H1 (cell line): Measurements from ENCODE around the gene YIF1B. TPM values are rescaled to one million over a fixed set of nuclear protein-coding genes. Genes with fewer than 3 reads are reported as not detected.

Experiments
- CTCF ChIA-PET: fragments of 300-600 bp; sonication (Branson Sonifier 250); formaldehyde crosslinking; loops from one replicate; lab custom pipeline; 2021; ENCODE audit not compliant: partially characterized antibody; lab: Charles Lee
- POLR2A ChIA-PET: fragments of 300-600 bp; sonication (Branson Sonifier 250); formaldehyde crosslinking; loops from one replicate; lab custom pipeline; 2021; ENCODE audit warnings: inconsistent platforms; ENCODE audit not compliant: partially characterized antibody; lab: Charles Lee
- DNase-seq, 2 experiments: peaks; one replicate each; pipeline versions ENCODE4 v3.0.0 to v3.0.0-alpha.2; 2010 to 2022; ENCODE audit warnings: low spot score in 2 of 2, low read depth in 1 of 2, mixed read lengths in 1 of 2
- FAIRE-seq: peaks from 2 replicates; lab custom pipeline; 2011; peaks lifted over from hg19 to GRCh38; lab: Jason Lieb, UNC
- H2AFZ ChIP-seq: 2 replicates; pipeline ENCODE4 v1.8.1; 2012; ENCODE audit warnings: low read length, inconsistent platforms
- H2AK5ac ChIP-seq: 2 replicates; pipeline ENCODE4 v1.6.1; 2013; ENCODE audit warnings: low read depth, low read length
- H2BK120ac ChIP-seq: replicated peaks from 2 replicates; pipeline ENCODE3; 2013; ENCODE audit warnings: low read depth, low read length, inconsistent platforms
- H2BK12ac ChIP-seq: 2 replicates; pipeline ENCODE4 v1.6.1; 2013; ENCODE audit warnings: low read depth, low read length
- H2BK15ac ChIP-seq: 2 replicates; pipeline ENCODE4 v1.6.1; 2013; ENCODE audit warnings: low read length
- H2BK20ac ChIP-seq: 2 replicates; pipeline ENCODE4 v1.6.1; 2013; ENCODE audit warnings: low read length
- H2BK5ac ChIP-seq: 2 replicates; pipeline ENCODE4 v1.6.1; 2013; ENCODE audit warnings: low read depth, low read length
- H3K14ac ChIP-seq: 2 replicates; pipeline ENCODE4 v1.6.1; 2013; ENCODE audit warnings: inconsistent platforms; ENCODE audit not compliant: insufficient read length
- H3K18ac ChIP-seq: 2 replicates; pipeline ENCODE4 v1.6.1; 2013; ENCODE audit warnings: low read length; ENCODE audit errors: extremely low read depth
- H3K23ac ChIP-seq: 2 replicates; pipeline ENCODE4 v1.6.1; 2013; ENCODE audit warnings: inconsistent platforms; ENCODE audit not compliant: insufficient read length
- H3K23me2 ChIP-seq: 2 replicates; pipeline ENCODE4 v1.6.1; 2013; ENCODE audit warnings: low read depth, low read length
- H3K27ac ChIP-seq: 2 replicates; pipeline ENCODE4 v1.6.1; 2011; ENCODE audit warnings: low read depth, low read length, inconsistent platforms
- H3K27me3 ChIP-seq, 4 experiments: replicated peaks in 1 of 4; 1 replicate in 1 of 4; 2 replicates in 3 of 4; pipeline versions ENCODE4 v1.6.1 to v1.8.1; 2011 to 2013; ENCODE audit warnings: low read length in 3 of 4, mild to moderate bottlenecking in 3 of 4, inconsistent platforms in 2 of 4, mixed read lengths in 2 of 4, moderate library complexity in 1 of 4; ENCODE audit not compliant: control insufficient read depth in 3 of 4, insufficient read depth in 3 of 4; ENCODE audit errors: extremely low read depth in 1 of 4
- H3K36me3 ChIP-seq, 4 experiments: 2 replicates each; pipeline versions ENCODE4 v1.6.1 to v1.8.1; 2011 to 2013; ENCODE audit warnings: mild to moderate bottlenecking in 4 of 4, low read length in 3 of 4, moderate library complexity in 2 of 4, control low read depth in 1 of 4, inconsistent platforms in 1 of 4; ENCODE audit not compliant: insufficient read depth in 4 of 4, control insufficient read depth in 2 of 4
- H3K4ac ChIP-seq: replicated peaks from 2 replicates; pipeline ENCODE3; 2013; ENCODE audit warnings: low read length, low read depth, mixed read lengths, inconsistent platforms; ENCODE audit not compliant: insufficient read length
- H3K4me1 ChIP-seq, 4 experiments: replicated peaks in 1 of 4; 1 replicate in 1 of 4; 2 replicates in 3 of 4; pipeline versions ENCODE4 v1.6.1 to v1.8.1; 2011 to 2013; ENCODE audit warnings: low read length in 3 of 4, inconsistent platforms in 2 of 4, mixed read lengths in 1 of 4; ENCODE audit not compliant: insufficient read depth in 4 of 4, control insufficient read depth in 3 of 4
- H3K4me2 ChIP-seq, 2 experiments: 2 replicates each; pipeline versions ENCODE4 v1.6.1 to v1.8.1; 2011 to 2013; ENCODE audit warnings: low read depth in 2 of 2, low read length in 2 of 2, control low read depth in 1 of 2, inconsistent platforms in 1 of 2, mild to moderate bottlenecking in 1 of 2; ENCODE audit not compliant: insufficient read depth in 1 of 2
- H3K4me3 ChIP-seq, 4 experiments: fragments of 200-600, 300-600 bp in 1 of 4; sonication (generic), shearing (Covaris generic), sonication (Bioruptor Twin) in 1 of 4; 2 replicates each; pipeline versions ENCODE4 v1.5.1 to v1.8.1; 2011 to 2016; ENCODE audit warnings: low read length in 4 of 4, low read depth in 3 of 4, control low read depth in 2 of 4, inconsistent platforms in 2 of 4, mild to moderate bottlenecking in 2 of 4, mixed read lengths in 1 of 4, moderate library complexity in 1 of 4; ENCODE audit not compliant: insufficient read depth in 2 of 4; ENCODE audit errors: extremely low read depth in 1 of 4
- H3K56ac ChIP-seq: replicated peaks from 2 replicates; pipeline ENCODE3; 2013; ENCODE audit warnings: low read depth, mild to moderate bottlenecking, mixed read lengths, low read length, inconsistent platforms; ENCODE audit not compliant: insufficient read length
- H3K79me1 ChIP-seq: 2 replicates; pipeline ENCODE4 v1.6.1; 2013; ENCODE audit warnings: low read depth, low read length, control low read depth
- H3K79me2 ChIP-seq, 2 experiments: 2 replicates each; pipeline versions ENCODE4 v1.6.1 to v1.8.1; 2012 to 2013; ENCODE audit warnings: low read length in 2 of 2, mild to moderate bottlenecking in 2 of 2, inconsistent platforms in 1 of 2; ENCODE audit not compliant: insufficient read depth in 2 of 2, control insufficient read depth in 1 of 2
- H3K9ac ChIP-seq, 4 experiments: replicated peaks in 1 of 4; 1 replicate in 1 of 4; 2 replicates in 3 of 4; pipeline versions ENCODE4 v1.6.1 to v1.8.1; 2011 to 2013; ENCODE audit warnings: low read depth in 3 of 4, low read length in 3 of 4, control low read depth in 2 of 4, mild to moderate bottlenecking in 2 of 4, moderate library complexity in 2 of 4, inconsistent platforms in 1 of 4; ENCODE audit errors: extremely low read depth in 1 of 4
- H3K9me3 ChIP-seq, 2 experiments: 2 replicates each; pipeline versions ENCODE4 v1.6.1 to v1.8.1; 2012 to 2013; ENCODE audit warnings: mild to moderate bottlenecking in 2 of 2, moderate library complexity in 2 of 2, control low read depth in 1 of 2, inconsistent platforms in 1 of 2, low read depth in 1 of 2, low read length in 1 of 2, mixed read lengths in 1 of 2; ENCODE audit not compliant: insufficient read depth in 2 of 2
- H4K20me1 ChIP-seq, 2 experiments: replicated peaks in 1 of 2; 2 replicates each; pipeline versions ENCODE3 to v1.8.1; 2011 to 2013; ENCODE audit warnings: inconsistent platforms in 2 of 2, low read length in 2 of 2, mild to moderate bottlenecking in 1 of 2; ENCODE audit not compliant: insufficient read depth in 2 of 2, control insufficient read depth in 1 of 2
- H4K5ac ChIP-seq: 2 replicates; pipeline ENCODE4 v1.6.1; 2013; ENCODE audit warnings: low read length, low read depth, mixed read lengths, inconsistent platforms; ENCODE audit not compliant: insufficient read length
- H4K8ac ChIP-seq: 2 replicates; pipeline ENCODE4 v1.8.0; 2013; ENCODE audit warnings: mild to moderate bottlenecking, moderate library complexity, low read length, inconsistent platforms; ENCODE audit not compliant: insufficient read depth; ENCODE audit errors: extremely low read depth
- H4K91ac ChIP-seq: replicated peaks from 2 replicates; pipeline ENCODE3; 2013; ENCODE audit warnings: low read length, mixed read lengths, inconsistent platforms; ENCODE audit not compliant: insufficient read length
- ASH2L ChIP-seq: fragments of 200-600, 300-600 bp; sonication (generic); IDR thresholded peaks from one replicate; pipeline ENCODE4 v1.7.1; 2017; ENCODE audit warnings: low read length
- BCL11A ChIP-seq, 2 experiments: IDR thresholded peaks; one replicate each; pipeline ENCODE4 v1.6.1; 2011; ENCODE audit warnings: low read depth in 2 of 2, low read length in 2 of 2, mild to moderate bottlenecking in 2 of 2
- CREB1 ChIP-seq: IDR thresholded peaks from 2 replicates; pipeline ENCODE4 v1.6.1; 2012; ENCODE audit warnings: inconsistent platforms
- EGR1 ChIP-seq: IDR thresholded peaks from 2 replicates; pipeline ENCODE4 v1.6.1; 2011; ENCODE audit warnings: low read depth, low read length, borderline replicate concordance
- EZH2 ChIP-seq: fragments of 200-600 bp; sonication (generic); IDR thresholded peaks from 2 replicates; pipeline ENCODE4 v1.7.1; 2012; ENCODE audit warnings: low read depth, mild to moderate bottlenecking, moderate library complexity, low read length, inconsistent platforms; ENCODE audit not compliant: severe bottlenecking
- HDAC6 ChIP-seq: IDR thresholded peaks from one replicate; pipeline ENCODE4 v1.7.1; 2012; ENCODE audit warnings: low read depth, mild to moderate bottlenecking, inconsistent platforms, low read length, moderate library complexity
- KDM5A ChIP-seq: fragments of 200-600 bp; IDR thresholded peaks from 2 replicates; pipeline ENCODE4 v1.7.1; 2012; ENCODE audit warnings: mild to moderate bottlenecking, low read length, inconsistent platforms, mixed read lengths
- RBBP5 ChIP-seq: IDR thresholded peaks from 2 replicates; pipeline ENCODE4 v1.7.1; 2012; ENCODE audit warnings: low read depth, mild to moderate bottlenecking, inconsistent platforms, low read length, moderate library complexity, borderline replicate concordance
- SRF ChIP-seq: IDR thresholded peaks from 2 replicates; pipeline ENCODE4 v1.6.1; 2011; ENCODE audit warnings: mild to moderate bottlenecking, low read depth, low read length, moderate library complexity
- TBP ChIP-seq: IDR thresholded peaks from 2 replicates; pipeline ENCODE4 v1.6.1; 2011; ENCODE audit warnings: low read depth, low read length, improper control_type of control experiment
- WGBS, 2 experiments: shearing (Covaris generic) in 1 of 2; methylation state at CpG; one replicate each; pipeline versions ENCODE4 v1.1.6 to v1.1.7; 2013 to 2015; ENCODE audit warnings: low lambda C conversion rate in 2 of 2, mixed read lengths in 2 of 2, inconsistent platforms in 1 of 2, low coverage in 1 of 2, missing lambda C conversion rate in 1 of 2; ENCODE audit not compliant: insufficient replicate concordance in 2 of 2, insufficient coverage in 1 of 2, insufficient read length in 1 of 2; ENCODE audit errors: extremely low coverage in 1 of 2, missing lambda C conversion rate in 1 of 2; 5-methylcytosine and 5-hydroxymethylcytosine counted together
- polyA plus RNA-seq, 7 experiments: library from polyadenylated mRNA; depleted of rRNA in 3 of 7; stranded (reverse) in 5 of 7; unstranded in 2 of 7; fragments of >200 nt in 5 of 7; fragments of 200-250 nt in 2 of 7; gene quantifications; 1 replicate in 5 of 7; 2 replicates in 1 of 7; 4 replicates in 1 of 7; pipeline versions ENCODE4 v1.2.1 to v1.2.3, GENCODE V29; 2011 to 2013; ENCODE audit warnings: missing spikeins in 2 of 7, mixed read lengths in 2 of 7
- total RNA-seq: library from RNA; stranded (reverse); fragmentation: NEBNext Ultra II Directional; extraction: Animal tissue kit (Norgen Biotek cat#: 25700); gene quantifications from 2 replicates; pipeline ENCODE4 v1.2.1, GENCODE V29; 2021

YIF1B gene
- total and polyA plus RNA-seq, 2 of the 8 experiments (the other 6 are each of a cell fraction or from before 2014, with no cell fraction given), result 89.6 to 305 TPM

GRCh38 chr19:38283271-38283670 is 32.5 kb downstream of the YIF1B start:
- Histone ChIP-seq H3K23me2 (no peaks in the 10 kb centered on the region), H3K4me3 (no peak overlapping the region), H3K56ac (no peak overlapping the region), H4K91ac (no peak overlapping the region), H2AFZ (no peak overlapping the region), H3K9me3 (no peaks in the 10 kb centered on the region), H3K4me1 (no peaks in the 10 kb centered on the region), H4K5ac (no peak overlapping the region), H3K4ac (no peak overlapping the region), H3K27me3 (no peaks in the 10 kb centered on the region), H3K79me1 (peaks cover 22% of the 10 kb centered on the region), H2BK20ac (no peak overlapping the region), H3K79me2 (peaks cover 6 to 46% of the 10 kb centered on the region in 2 experiments), H3K9ac (no peak overlapping the region), H3K36me3 (peaks cover 3 to 32% (median 11%) of the 10 kb centered on the region in 4 experiments; a peak in 7 of 8 replicates), H3K27ac (no peak overlapping the region), H2BK12ac (no peak overlapping the region), H2BK120ac (no peak overlapping the region), H3K4me2 (no peak overlapping the region), H4K8ac (no peak overlapping the region; the same call in 1 of the 2 replicates), H2BK15ac (no peak overlapping the region), H2BK5ac (no peak overlapping the region), H2AK5ac (no peak overlapping the region), H4K20me1 (peaks cover 18 to 31% of the 10 kb centered on the region in 2 experiments), H3K18ac (no peak overlapping the region), H3K23ac (no peak overlapping the region), H3K14ac (no peak overlapping the region)
- 99% methylated on average over 8 of the region's 8 CpGs; no CpG with 5 or more reads in 1 of the 2 experiments for WGBS, 2 experiments
- ChIA-PET POLR2A (interaction anchor here (1.5 kb wide), 1 partner anchor 19 kb away, joined by 9 read pairs; the partner anchor contains the start of gene SPINT2), CTCF (interaction anchor here (1.0 to 1.4 kb wide), 5 partner anchors 10 to 43 kb away, joined by 3 to 6 read pairs (median 4); no protein-coding TSS in a partner anchor)
- FAIRE-seq (no peak), DNase-seq (no peak)
- TF ChIP-seq EZH2 (no peak), ASH2L (no peak), CREB1 (no peak), BCL11A (IDR thresholded peaks at IDR 0.05; ENCODE audit: low read depth in 2 of 2, low read length in 2 of 2) (no peak), EGR1 (no peak), HDAC6 (no peak), RBBP5 (no peak), SRF (no peak), TBP (no peak), KDM5A (no peak)
